IMR-90 (cell line): ENCODE results near the gene CUL1.

Experiments
- CEBPB ChIP-seq: IDR thresholded peaks from 2 replicates; pipeline ENCODE4 v1.6.1; 2012; ENCODE audit warnings: low read depth, low read length, improper control_type of control experiment
- CHD1 ChIP-seq: IDR thresholded peaks from 2 replicates; pipeline ENCODE4 v1.6.1; 2012; ENCODE audit warnings: low read depth, low read length, improper control_type of control experiment
- CTCF ChIP-seq: conservative IDR thresholded peaks from 2 replicates; pipeline ENCODE4 v1.5.1; 2012; ENCODE audit warnings: mild to moderate bottlenecking, low read depth, low read length, improper control_type of control experiment
- MAFK ChIP-seq: IDR thresholded peaks from 2 replicates; pipeline ENCODE4 v1.6.1; 2012; ENCODE audit warnings: low read depth, low read length, improper control_type of control experiment
- MAZ ChIP-seq: IDR thresholded peaks from 2 replicates; pipeline ENCODE4 v1.6.1; 2012; ENCODE audit warnings: low read depth, mild to moderate bottlenecking, low read length, improper control_type of control experiment, moderate library complexity, borderline replicate concordance
- MXI1 ChIP-seq: IDR thresholded peaks from 2 replicates; pipeline ENCODE4 v1.6.1; 2012; ENCODE audit warnings: low read depth, mild to moderate bottlenecking, low read length, moderate library complexity, borderline replicate concordance
- POLR2A ChIP-seq: IDR thresholded peaks from 2 replicates; pipeline ENCODE4 v1.6.1; 2012; ENCODE audit warnings: mild to moderate bottlenecking, low read depth, low read length
- RCOR1 ChIP-seq: IDR thresholded peaks from 2 replicates; pipeline ENCODE4 v1.6.1; 2012; ENCODE audit warnings: mild to moderate bottlenecking, low read length, improper control_type of control experiment; ENCODE audit not compliant: insufficient replicate concordance
- RFX5 ChIP-seq: IDR thresholded peaks from 2 replicates; pipeline ENCODE4 v1.8.0; 2012; ENCODE audit warnings: low read depth, mild to moderate bottlenecking, low read length, moderate library complexity

- TF ChIP-seq CTCF, result no peak
- no peak for TF ChIP-seq MAZ
- no peak for TF ChIP-seq MAFK
- TF ChIP-seq CHD1, result no peak
- TF ChIP-seq MXI1, result no peak
- TF ChIP-seq POLR2A, result no peak
- no peak for TF ChIP-seq CEBPB
- no peak for TF ChIP-seq RFX5
- TF ChIP-seq RCOR1, result no peak
Observed at GRCh38 chr7:148719753-148720152, 21.1 kb downstream of the CUL1 start.
